Osteocyte (in vitro differentiated cells): ENCODE measurements around the gene ARMC12. TPM values are rescaled to one million over a fixed set of nuclear protein-coding genes. Genes with fewer than 3 reads are reported as not detected.

Experiments used
- DNase-seq: peaks from one replicate; pipeline ENCODE4 v3.0.0; 2021; ENCODE audit warnings: mixed read lengths; ENCODE audit not compliant: unreplicated experiment; ENCODE audit errors: extremely low spot score
- H3K27ac Mint-ChIP-seq: one replicate; pipeline ENCODE4 v1.8.0; 2021; ENCODE audit warnings: mild to moderate bottlenecking, mixed read lengths; ENCODE audit not compliant: unreplicated experiment
- H3K27me3 Mint-ChIP-seq: one replicate; pipeline ENCODE4 v1.8.0; 2021; ENCODE audit warnings: mixed read lengths; ENCODE audit not compliant: unreplicated experiment
- H3K36me3 Mint-ChIP-seq: one replicate; pipeline ENCODE4 v1.8.0; 2021; ENCODE audit warnings: mixed read lengths; ENCODE audit not compliant: unreplicated experiment
- H3K4me1 Mint-ChIP-seq: one replicate; pipeline ENCODE4 v1.8.0; 2021; ENCODE audit warnings: mixed read lengths; ENCODE audit not compliant: unreplicated experiment
- H3K4me3 Mint-ChIP-seq: one replicate; pipeline ENCODE4 v1.8.0; 2021; ENCODE audit warnings: mild to moderate bottlenecking, moderate library complexity, mixed read lengths; ENCODE audit not compliant: unreplicated experiment
- H3K9me3 Mint-ChIP-seq: one replicate; pipeline ENCODE4 v1.8.0; 2021; ENCODE audit warnings: mixed read lengths; ENCODE audit not compliant: unreplicated experiment
- total RNA-seq: library from RNA; stranded (reverse); gene quantifications from 2 replicates; pipeline ENCODE4 v1.2.1, GENCODE V29; 2021
- TF ChIP-seq, protein P1 (sequence below): fragments of 200-600 bp; sonication (generic); IDR thresholded peaks from 2 replicates; pipeline ENCODE4 v1.5.0; 2021; ENCODE audit warnings: antibody characterized with exemption, mild to moderate bottlenecking, moderate library complexity

ARMC12 gene
- total RNA-seq, 1 donor from 2014 or later, result 2.5 TPM

DNA sequence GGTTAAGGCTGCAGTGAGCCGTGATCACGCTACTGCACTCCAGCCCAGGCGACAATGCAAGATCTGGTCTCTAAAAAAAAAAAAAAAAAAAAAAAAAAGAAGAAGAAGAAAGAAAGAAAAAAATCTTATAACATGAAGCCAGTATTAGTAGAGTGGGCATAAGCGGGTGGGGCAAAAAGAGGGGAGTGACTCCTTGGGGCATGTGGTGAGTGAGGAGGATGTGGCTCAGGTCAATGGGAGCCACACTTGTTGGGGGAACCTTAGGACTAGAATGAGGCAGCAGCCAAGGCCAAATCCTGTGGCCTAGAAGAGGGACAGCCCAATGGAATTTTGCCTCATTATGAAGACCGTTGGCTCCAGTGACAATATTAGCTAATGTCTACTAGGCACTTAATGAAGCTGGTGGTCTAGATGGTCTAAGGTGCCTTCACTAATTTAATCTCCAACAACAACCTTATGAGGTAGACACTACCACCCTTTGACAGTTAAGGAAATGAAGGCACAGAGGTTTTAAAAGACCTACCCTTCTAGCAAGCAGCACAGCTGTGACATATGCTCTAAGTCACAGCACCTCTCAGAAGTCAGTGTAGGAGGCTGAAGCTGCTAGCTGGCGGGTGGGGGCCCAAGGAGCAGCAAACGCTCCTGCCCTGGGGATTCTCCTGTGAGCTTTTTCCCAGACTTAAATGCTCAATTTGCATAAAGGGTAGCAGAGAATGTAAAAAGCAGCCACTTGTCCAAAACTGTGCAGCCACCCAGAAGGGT is 23.6 kb upstream of the ARMC12 start:
- H3K4me3 Mint-ChIP-seq, result no peak overlapping the region
- DNase-seq, result no peak
- no peak overlapping the region for H3K27ac Mint-ChIP-seq
- peaks cover 3% of the 10 kb centered on the region for H3K9me3 Mint-ChIP-seq
- H3K27me3 Mint-ChIP-seq, result no peaks in the 10 kb centered on the region
- H3K4me1 Mint-ChIP-seq, result peaks cover 33% of the 10 kb centered on the region
- peaks cover 2% of the 10 kb centered on the region for H3K36me3 Mint-ChIP-seq
- TF ChIP-seq, protein P1, sequence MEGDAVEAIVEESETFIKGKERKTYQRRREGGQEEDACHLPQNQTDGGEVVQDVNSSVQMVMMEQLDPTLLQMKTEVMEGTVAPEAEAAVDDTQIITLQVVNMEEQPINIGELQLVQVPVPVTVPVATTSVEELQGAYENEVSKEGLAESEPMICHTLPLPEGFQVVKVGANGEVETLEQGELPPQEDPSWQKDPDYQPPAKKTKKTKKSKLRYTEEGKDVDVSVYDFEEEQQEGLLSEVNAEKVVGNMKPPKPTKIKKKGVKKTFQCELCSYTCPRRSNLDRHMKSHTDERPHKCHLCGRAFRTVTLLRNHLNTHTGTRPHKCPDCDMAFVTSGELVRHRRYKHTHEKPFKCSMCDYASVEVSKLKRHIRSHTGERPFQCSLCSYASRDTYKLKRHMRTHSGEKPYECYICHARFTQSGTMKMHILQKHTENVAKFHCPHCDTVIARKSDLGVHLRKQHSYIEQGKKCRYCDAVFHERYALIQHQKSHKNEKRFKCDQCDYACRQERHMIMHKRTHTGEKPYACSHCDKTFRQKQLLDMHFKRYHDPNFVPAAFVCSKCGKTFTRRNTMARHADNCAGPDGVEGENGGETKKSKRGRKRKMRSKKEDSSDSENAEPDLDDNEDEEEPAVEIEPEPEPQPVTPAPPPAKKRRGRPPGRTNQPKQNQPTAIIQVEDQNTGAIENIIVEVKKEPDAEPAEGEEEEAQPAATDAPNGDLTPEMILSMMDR, result no peak

DNA sequence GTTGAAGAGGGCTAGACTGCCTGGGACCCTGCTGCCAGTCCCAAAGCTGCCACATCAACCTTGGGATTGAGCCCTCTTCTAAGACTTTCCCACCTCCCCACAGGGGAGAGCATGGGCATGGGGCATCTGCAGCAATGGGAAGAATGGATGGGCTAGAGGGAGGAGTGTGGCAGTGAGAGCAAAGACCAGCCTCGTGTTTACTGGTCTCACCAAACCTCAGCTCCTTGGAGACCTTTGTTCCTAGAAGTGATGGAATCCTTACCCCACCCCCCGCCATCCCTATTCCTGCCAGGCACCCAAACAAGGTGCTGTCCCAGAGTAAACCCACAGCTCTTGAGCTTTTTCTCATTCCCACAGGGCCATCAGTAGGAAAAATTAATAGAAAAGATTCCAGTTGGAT is 20.0 kb upstream of the ARMC12 start:
- TF ChIP-seq, protein P1, result no peak
- H3K9me3 Mint-ChIP-seq, result no peaks in the 10 kb centered on the region
- H3K27ac Mint-ChIP-seq, result peak overlapping the region; percentile 50
- H3K36me3 Mint-ChIP-seq, result peaks cover 2% of the 10 kb centered on the region
- peaks cover 56% of the 10 kb centered on the region for H3K4me1 Mint-ChIP-seq
- no peaks in the 10 kb centered on the region for H3K27me3 Mint-ChIP-seq
- no peak for DNase-seq
- H3K4me3 Mint-ChIP-seq, result no peak overlapping the region

DNA sequence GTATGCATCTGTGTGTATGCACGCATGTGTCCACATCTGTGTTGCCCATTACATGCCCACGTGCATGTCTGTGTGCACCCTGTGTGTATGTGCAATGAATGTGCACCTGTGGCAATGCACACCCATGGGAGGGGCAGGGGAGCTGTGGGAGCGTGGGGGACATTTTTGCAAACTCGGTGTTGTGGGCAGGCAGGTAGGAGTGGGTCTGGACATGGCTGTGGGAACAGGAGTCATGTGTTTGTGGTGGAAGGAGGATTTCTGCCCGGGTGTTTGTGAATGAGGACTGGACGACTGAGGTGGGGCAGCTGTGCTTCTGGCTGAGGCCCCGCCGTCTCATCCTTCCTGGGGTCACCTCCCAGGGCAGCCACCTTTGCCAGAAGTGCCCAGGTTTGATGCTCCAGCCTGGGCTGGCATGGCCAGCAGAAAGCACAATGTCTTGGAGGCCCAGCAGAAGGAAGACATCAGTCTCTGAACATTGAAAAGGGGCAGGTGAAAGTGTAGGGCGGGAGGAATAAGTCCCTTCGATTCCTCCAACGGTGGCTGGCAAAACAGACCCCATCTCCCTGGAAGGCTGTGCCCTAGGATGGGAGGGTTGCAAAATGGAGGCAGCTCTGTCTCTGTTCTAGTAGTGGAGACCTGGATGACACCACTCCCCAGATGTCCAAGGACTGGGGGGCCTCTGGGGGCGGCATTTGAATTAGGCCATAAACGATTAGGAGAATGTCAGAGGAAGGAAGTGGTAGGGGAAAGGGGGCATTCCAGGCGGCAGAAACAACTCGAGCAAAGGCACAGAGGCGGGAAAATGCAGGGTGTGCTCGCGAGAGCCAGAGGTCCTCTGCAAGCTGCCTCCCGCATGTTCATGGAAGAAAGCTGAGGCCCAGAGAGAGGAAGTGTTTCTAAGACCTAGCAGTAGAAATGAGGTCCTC is 19.1 kb upstream of the ARMC12 start:
- H3K4me1 Mint-ChIP-seq, result peaks cover 65% of the 10 kb centered on the region
- H3K27ac Mint-ChIP-seq, result peak overlapping the region; percentile 87

DNA sequence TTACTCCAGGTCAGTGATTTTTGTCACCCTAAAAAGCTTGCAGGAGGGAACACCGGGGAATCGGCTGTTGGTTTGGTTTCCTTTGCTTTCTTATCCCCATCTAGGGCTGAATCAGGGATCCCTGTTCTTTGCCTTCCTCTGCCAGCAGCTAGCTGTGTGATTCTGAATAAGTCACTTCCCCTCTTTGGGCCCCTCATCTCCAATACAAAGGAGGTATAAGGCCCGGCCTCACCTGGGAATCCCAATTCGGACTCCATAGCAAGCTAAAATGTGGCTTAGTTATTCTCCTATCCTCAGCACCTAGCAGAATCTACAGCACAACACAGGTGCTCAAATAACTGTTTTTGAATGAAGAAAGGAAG is 18.5 kb upstream of the ARMC12 start:
- DNase-seq, result no peak
- Mint-ChIP-seq H3K4me3 (no peak overlapping the region), H3K27ac (peak overlapping the region; percentile 87), H3K4me1 (peaks cover 68% of the 10 kb centered on the region), H3K9me3 (no peaks in the 10 kb centered on the region), H3K27me3 (no peaks in the 10 kb centered on the region), H3K36me3 (peaks cover 2% of the 10 kb centered on the region)
- TF ChIP-seq, protein P1, result no peak

More for the DNA sequence above, 19.1 kb upstream of the ARMC12 start:
- DNase-seq, result no peak
- Mint-ChIP-seq H3K36me3 (peaks cover 2% of the 10 kb centered on the region), H3K27me3 (no peaks in the 10 kb centered on the region), H3K4me3 (no peak overlapping the region), H3K9me3 (no peaks in the 10 kb centered on the region)
- TF ChIP-seq, protein P1, result no peak

DNA sequence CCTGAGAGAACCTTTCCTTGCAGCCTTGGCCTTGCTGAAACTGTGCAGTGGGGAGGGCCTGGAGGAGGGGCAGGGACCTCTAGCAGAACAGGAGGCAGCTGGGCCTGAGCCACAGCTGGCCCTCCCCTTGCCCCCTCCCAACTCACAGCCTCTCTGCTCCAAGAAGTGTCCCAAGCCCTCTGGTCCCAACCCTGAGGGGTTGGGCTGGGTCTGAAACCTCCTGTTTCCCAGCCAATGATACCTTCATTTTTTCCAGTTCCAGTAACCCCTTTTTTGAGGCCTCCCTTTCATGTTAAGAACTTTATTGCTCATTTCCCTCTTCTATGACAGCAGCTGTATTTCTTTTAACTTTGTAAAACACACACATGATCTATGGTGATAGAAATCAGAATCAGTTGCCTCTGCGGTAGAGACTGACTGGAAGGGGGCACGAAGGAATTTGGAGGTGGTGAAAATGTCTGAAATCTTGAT is 17.9 kb upstream of the ARMC12 start:
- no peak for DNase-seq
- H3K4me3 Mint-ChIP-seq, result no peak overlapping the region
- H3K36me3 Mint-ChIP-seq, result peaks cover 2% of the 10 kb centered on the region
- peak overlapping the region; percentile 87 for H3K27ac Mint-ChIP-seq
- H3K4me1 Mint-ChIP-seq, result peaks cover 71% of the 10 kb centered on the region
- H3K27me3 Mint-ChIP-seq, result no peaks in the 10 kb centered on the region
- H3K9me3 Mint-ChIP-seq, result no peaks in the 10 kb centered on the region
- TF ChIP-seq, protein P1, result no peak
